Measurements from ENCODE around the gene BMAL1.

GRCh38 chr11:13294771-13295579 lies 17.4 kb downstream of the BMAL1 start:
- TF ChIP-seq CREM (CRISPR knock-in tag; IDR thresholded peaks at IDR 0.05) (no peak), NFATC4 (CRISPR knock-in tag; IDR thresholded peaks at IDR 0.05) (no peak), ATF3 (CRISPR knock-in tag; conservative IDR thresholded peaks at IDR 0.05) (no peak), MXD4 (CRISPR knock-in tag; IDR thresholded peaks at IDR 0.05; ENCODE audit: borderline replicate concordance) (no peak), PREB (CRISPR knock-in tag; IDR thresholded peaks at IDR 0.05; ENCODE audit: borderline replicate concordance) (no peak), SOX15 (CRISPR knock-in tag; IDR thresholded peaks at IDR 0.05) (no peak), USF1 (CRISPR knock-in tag; IDR thresholded peaks at IDR 0.05) (no peak), STAT6 (CRISPR knock-in tag; conservative IDR thresholded peaks at IDR 0.05; ENCODE audit: low read depth) (no peak), NFE2L1 (CRISPR knock-in tag; IDR thresholded peaks at IDR 0.05) (no peak), ZNF121 (CRISPR knock-in tag; IDR thresholded peaks at IDR 0.05) (no peak), ETV6 (CRISPR knock-in tag; IDR thresholded peaks at IDR 0.05) (no peak), HMGXB4 (CRISPR knock-in tag; IDR thresholded peaks at IDR 0.05) (no peak)
- TF ChIP-seq, protein P1, sequence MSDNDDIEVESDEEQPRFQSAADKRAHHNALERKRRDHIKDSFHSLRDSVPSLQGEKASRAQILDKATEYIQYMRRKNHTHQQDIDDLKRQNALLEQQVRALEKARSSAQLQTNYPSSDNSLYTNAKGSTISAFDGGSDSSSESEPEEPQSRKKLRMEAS (CRISPR knock-in tag; IDR thresholded peaks at IDR 0.05), result no peak
- TF ChIP-seq, protein P2, sequence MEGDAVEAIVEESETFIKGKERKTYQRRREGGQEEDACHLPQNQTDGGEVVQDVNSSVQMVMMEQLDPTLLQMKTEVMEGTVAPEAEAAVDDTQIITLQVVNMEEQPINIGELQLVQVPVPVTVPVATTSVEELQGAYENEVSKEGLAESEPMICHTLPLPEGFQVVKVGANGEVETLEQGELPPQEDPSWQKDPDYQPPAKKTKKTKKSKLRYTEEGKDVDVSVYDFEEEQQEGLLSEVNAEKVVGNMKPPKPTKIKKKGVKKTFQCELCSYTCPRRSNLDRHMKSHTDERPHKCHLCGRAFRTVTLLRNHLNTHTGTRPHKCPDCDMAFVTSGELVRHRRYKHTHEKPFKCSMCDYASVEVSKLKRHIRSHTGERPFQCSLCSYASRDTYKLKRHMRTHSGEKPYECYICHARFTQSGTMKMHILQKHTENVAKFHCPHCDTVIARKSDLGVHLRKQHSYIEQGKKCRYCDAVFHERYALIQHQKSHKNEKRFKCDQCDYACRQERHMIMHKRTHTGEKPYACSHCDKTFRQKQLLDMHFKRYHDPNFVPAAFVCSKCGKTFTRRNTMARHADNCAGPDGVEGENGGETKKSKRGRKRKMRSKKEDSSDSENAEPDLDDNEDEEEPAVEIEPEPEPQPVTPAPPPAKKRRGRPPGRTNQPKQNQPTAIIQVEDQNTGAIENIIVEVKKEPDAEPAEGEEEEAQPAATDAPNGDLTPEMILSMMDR (IDR thresholded peaks at IDR 0.05), result no peak

Measured in WTC11 (cell line).